Retinal pigment epithelial cell (primary cell): Measurements from ENCODE around the gene RASSF6.
A peak's percentile ranks its signal among the peaks of the same experiment; 100 is the strongest.

Experiments
- DNase-seq: peaks from one replicate; pipeline ENCODE4 v3.0.0-alpha.2; 2010; ENCODE audit warnings: low read depth
- H3K4me3 ChIP-seq: 2 replicates; pipeline ENCODE4 v1.5.1; 2011; ENCODE audit warnings: mild to moderate bottlenecking, low read length, control low read depth, moderate library complexity
- TF ChIP-seq, protein P1 (sequence below): conservative IDR thresholded peaks from 2 replicates; pipeline ENCODE4 v1.5.1; 2011; ENCODE audit warnings: low read depth, low read length, control low read depth, inconsistent platforms

Gene RASSF6

DNA sequence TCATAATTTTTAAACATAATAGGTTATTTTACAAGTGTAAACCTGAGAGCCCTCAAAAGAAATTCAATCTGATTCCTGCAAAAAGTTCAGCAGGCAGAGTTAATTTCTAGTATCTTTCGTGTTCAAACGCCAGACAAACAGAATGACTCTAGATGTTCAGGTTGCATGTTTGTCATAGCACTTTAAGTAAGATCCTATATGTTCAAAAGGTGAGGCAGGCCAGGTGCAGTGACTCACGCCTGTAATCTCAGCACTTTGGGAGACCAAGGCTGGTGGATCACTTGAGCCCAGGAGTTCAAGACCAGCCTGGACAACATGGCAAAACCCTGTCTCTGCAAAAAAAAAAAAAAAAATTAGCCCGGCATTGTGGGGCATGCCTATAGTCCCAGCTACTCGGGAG is 1.1 kb upstream of the RASSF6 start:
- TF ChIP-seq, protein P1, sequence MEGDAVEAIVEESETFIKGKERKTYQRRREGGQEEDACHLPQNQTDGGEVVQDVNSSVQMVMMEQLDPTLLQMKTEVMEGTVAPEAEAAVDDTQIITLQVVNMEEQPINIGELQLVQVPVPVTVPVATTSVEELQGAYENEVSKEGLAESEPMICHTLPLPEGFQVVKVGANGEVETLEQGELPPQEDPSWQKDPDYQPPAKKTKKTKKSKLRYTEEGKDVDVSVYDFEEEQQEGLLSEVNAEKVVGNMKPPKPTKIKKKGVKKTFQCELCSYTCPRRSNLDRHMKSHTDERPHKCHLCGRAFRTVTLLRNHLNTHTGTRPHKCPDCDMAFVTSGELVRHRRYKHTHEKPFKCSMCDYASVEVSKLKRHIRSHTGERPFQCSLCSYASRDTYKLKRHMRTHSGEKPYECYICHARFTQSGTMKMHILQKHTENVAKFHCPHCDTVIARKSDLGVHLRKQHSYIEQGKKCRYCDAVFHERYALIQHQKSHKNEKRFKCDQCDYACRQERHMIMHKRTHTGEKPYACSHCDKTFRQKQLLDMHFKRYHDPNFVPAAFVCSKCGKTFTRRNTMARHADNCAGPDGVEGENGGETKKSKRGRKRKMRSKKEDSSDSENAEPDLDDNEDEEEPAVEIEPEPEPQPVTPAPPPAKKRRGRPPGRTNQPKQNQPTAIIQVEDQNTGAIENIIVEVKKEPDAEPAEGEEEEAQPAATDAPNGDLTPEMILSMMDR = no peak
- no peak overlapping the region for H3K4me3 ChIP-seq
- DNase-seq = no peak

DNA sequence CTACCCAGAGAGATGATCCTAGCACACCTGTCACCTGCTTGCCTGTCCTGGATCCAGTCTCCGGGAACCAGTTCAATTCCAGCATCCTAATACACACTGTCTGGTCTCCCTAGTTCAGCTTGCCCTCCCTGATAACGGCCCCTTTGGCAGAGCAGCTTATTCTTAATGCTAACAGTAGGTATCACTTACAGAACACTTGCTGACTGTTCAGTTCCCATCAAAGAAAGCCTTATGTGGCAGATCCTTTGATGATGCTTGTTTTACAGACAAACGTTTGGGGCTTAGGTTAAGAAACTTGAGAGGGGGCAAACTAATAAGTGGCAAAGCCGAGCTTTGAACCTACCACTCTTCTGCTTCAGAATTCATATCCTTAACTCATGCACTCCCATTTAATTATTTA is 890 bp downstream of the RASSF6 start:
- peak overlapping the region; percentile 48 for H3K4me3 ChIP-seq
- DNase-seq = no peak
- TF ChIP-seq, protein P1 = no peak

DNA sequence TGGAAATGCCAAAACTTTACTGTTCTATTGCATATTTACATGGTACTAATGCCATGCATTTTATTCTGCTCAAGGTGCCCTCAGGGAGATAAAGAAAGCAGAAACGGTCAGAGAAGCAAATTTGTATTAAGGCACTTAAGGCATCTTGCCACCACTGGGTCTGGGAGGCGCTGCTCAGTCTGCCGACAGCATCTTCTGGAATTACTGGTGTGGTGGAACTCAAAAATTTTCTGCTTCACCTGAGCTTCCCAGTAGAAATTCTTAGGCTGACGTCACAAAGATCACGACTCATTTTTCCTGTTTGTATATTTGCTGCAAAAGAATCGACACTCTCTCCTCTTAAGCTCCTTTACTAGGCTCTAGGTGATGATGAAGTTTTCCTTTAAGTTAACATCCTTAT is 3.0 kb downstream of the RASSF6 start:
- no peak for DNase-seq
- H3K4me3 ChIP-seq = no peak overlapping the region
- TF ChIP-seq, protein P1 = no peak

DNA sequence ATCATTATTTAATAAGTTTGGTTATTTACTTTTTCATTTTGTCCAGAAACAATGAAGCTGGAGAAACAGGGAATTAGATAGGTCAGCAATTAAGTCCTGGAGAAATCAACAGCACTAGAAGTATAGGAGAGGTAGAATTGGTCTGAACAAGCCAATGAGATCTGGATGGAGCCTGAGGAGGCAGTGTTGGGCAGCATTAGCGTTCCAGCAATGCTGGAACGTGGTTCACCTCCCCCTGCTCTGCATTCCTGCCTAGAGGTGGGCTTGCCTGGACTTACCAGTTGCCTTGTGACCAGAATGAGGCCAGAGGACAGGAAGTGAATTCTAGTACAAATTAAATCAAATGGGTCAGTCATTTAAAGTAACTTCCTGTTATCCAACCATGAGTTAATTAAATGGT is 4.6 kb downstream of the RASSF6 start:
- DNase-seq = no peak
- TF ChIP-seq, protein P1 = peak; percentile 48
- no peak overlapping the region for H3K4me3 ChIP-seq

DNA sequence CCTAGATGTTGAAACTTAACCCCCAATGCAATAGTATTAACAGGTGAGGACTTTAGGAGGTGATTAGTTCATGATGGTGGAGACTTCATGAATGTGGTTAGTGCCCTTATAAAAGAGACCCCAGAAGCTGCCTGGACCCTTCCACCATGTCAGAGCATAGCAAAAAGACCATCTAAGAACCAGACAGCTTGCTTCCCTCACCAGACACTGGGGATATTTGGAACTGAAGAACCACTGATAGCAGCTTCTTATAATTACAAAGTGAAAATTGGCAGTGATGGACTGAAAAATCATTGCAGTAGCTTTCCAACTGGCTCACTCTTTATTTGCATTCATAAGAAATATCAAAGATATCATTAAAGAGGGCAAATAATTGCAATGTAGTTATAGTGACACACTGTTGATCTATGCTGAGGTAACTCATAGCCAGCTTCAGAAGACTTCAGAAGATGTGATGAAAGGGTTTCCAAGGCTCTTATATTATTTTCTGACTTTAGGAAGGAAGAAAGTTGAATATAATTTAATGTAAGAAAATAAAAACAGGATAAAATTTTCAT is 5.8 kb downstream of the RASSF6 start:
- no peak for DNase-seq
- H3K4me3 ChIP-seq = no peak overlapping the region
- TF ChIP-seq, protein P1 = no peak

DNA sequence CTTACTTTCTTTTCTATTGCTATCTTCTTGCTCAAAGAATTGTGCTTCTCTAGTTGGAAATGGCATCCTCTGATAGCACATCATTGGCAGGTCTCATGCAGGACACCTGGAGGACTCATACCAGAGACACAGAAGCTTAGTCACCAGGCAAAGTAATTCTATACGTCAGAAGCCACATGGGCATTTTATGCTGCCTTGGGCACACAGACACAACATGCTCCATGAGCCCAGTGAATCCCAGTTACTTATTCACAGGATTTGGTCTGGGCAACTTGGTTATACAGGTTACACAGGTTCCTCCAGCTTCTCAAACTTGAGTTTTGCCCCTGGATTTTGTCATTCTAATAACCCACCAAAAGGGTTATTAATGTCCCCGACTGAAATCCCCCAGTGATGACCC is 7.1 kb downstream of the RASSF6 start:
- TF ChIP-seq, protein P1 = no peak
- H3K4me3 ChIP-seq = no peak overlapping the region
- no peak for DNase-seq

DNA sequence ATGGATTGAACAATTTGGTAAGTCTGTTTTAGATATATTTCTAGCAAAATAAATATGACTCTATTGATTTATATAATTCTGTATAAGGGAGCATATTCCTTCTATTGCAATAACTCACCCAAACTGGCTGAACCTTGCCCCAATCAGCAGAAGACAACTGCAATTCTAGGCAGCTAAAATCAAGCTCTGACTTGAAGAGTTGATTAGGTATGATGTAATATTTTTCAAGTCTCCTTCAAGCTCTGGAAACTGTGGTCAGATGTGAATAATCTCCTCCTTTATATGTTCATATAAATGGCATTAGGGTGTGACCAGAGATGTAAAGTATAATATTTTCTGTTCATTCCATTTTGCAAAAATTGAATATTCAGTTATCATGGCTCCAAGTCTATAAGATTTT is 8.2 kb downstream of the RASSF6 start:
- TF ChIP-seq, protein P1 = no peak
- no peak for DNase-seq
- no peak overlapping the region for H3K4me3 ChIP-seq
